GM12873 (cell line): ENCODE data around the gene OSCAR.

ENCODE experiments used
- CTCF ChIP-seq: IDR thresholded peaks from 2 replicates; pipeline ENCODE4 v1.5.1; 2012; ENCODE audit warnings: low read depth, mild to moderate bottlenecking, moderate library complexity, low read length, control low read depth; ENCODE audit not compliant: insufficient read depth; ENCODE audit errors: missing control alignments

The OSCAR gene

GRCh38 chr19:54138489-54139256 lies 38.1 kb upstream of the OSCAR start:
- TF ChIP-seq CTCF: no peak

- TF ChIP-seq CTCF: no peak
These were observed 37.3 kb upstream of the OSCAR start, which contains the start of gene CNOT3 for GRCh38 chr19:54137699-54138488. CNOT3 (plus strand) TSS chr19:54137762; CDS start chr19:54142979, 5,217 bp downstream.

GRCh38 chr19:54136864-54137698 lies 36.5 kb upstream of the OSCAR start:
- no peak for TF ChIP-seq CTCF

GRCh38 chr19:54136086-54136863 lies 35.7 kb upstream of the OSCAR start:
- TF ChIP-seq CTCF: no peak

- no peak for TF ChIP-seq CTCF
These were observed 33.5 kb upstream of the OSCAR start for GRCh38 chr19:54133957-54134590.

- no peak for TF ChIP-seq CTCF
These were observed 32.8 kb upstream of the OSCAR start for GRCh38 chr19:54133312-54133956.
